GM21423 (cell line): ENCODE results near the gene INF2.
"Not testable (repeated sequence)": the region's sequence is repeated elsewhere in the genome, so short reads cannot be mapped to it uniquely, and the experiment has no call there.

ENCODE experiments used
- ATAC-seq: cut with Tn5 transposase; IDR thresholded peaks from one replicate; pipeline ENCODE4 v1.9.1; 2021; ENCODE audit warnings: mild to moderate bottlenecking, moderate library complexity; ENCODE audit not compliant: unreplicated experiment

INF2 gene

DNA sequence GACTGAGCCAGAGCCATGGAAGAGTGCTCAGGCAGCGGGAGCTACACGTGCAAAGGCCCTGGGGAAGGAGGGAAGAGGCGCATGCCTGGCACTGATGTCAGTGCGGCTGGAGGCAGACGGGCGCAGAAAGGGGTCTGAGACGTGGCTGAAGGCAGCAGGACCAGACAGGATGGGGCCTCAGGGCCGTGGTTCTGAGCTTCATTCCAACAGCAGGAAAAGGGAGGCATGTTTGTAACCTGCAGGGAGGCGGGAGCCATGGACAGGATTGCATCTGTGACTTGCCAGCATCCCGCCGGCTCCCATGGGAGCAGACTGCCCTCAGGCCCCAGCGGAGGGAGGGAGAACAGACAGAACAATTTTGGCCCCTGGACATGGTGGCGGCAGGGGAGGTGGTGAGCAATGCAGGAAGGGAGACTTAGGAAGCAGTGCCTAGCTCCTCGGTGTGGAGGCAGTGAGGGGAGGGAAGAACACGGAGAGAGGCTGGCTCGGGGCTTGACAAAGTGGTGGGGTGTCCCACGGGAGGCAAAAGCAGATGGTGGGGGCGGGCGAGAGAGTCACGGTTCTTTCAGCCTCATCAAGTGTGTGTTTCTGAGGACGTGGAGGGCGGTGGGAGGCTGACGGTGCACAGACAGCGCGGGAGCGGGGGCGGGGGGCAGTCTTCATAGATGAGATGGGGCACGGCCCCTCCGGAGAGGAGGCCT, 33.3 kb upstream of the INF2 start:
- ATAC-seq, result no peak

DNA sequence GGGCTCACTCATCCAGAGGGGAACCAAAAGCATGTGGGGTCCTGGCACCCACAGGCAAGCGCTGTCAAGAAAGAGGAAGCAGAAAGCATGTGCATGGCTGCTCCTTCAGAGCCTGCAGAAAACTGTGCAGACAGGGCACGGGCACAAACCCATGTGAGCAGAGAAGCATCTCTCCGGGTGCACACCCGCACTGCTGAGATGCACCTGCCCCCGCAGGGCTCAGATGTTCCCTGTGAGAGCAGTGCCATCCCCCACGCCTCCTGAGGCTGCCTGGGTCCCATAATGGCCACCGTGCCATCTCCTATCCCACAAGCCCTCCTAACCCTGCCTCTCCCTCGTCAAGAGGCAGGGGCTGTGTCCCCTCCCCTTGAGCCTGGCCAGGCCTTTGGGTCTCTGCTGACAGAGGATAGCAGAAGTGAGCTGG, 32.3 kb upstream of the INF2 start:
- peak; percentile 35 for ATAC-seq

DNA sequence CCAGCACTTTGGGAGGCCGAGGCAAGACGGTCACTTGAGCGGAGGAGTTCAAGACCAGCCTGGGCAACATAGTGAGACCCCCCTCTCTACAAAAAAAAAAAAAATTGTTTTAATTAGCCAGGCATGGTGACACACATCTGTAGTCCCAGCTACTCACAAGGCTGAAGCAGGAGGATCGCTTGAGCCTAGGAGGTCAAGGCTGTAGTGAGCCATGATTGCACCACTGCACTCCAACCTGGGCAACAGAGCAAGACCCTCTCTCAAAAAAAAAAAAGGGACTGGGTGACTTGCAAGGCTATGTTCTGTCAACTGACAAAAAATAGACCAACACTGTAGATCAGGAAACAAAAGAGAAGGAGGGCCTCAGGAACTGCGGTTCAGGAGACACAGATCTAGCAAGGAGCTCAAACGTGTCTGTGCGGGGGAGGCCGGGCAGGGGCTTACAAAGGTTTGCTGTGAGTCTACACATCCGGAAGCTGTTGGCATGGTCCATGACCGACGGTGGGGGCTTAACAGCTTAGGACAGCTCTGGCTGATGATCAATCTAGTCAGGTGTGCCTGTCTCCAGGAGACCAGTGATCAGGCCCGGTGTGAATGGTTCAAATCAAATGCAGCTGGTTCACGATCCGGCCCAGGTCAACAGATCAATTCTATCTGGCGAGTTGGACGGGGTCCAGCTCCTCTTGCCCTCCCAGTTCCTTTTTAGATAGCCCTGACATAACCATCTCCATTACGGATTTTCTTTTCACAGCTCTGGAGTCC, 31.7 kb upstream of the INF2 start:
- peak; percentile 40 for ATAC-seq

DNA sequence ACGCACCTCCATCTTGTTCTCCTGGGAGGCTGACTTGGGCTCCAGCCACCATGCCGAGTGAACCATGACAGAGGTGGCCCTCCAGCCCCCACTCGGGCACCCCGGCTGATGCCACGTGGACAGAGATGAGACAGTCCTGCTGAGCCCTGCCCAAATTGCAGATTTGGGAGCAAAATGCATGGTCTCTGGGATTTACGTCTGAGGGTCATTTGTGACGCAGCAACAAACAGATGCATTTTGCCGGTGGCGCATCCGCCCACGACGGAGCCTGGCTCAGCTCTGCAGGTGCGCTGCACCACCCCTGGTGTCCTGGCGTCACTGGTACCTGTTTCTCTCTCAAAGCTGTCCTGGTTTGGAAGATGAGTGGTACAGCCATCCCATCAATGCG, 31.1 kb upstream of the INF2 start:
- no peak for ATAC-seq

DNA sequence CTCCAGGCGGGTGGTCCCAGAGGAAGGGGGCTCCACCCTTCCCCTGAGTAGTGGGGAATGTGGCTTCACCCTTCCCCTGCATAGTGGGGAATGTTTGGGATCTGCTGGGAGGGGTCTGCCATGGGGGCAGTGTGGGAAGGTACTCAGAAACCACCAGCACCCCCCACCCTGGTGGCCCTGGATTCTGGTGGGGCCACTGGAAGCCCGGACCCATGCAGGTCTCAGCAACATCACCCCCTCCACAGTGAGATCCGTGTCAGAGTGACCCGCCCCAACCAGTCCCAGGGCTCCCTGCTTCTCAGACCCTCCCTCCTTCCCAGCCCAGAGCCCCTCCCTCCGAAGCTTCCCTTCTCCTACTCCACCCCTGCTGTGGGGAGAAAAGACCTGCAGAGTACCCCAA, 30.3 kb upstream of the INF2 start:
- ATAC-seq, result no peak

DNA sequence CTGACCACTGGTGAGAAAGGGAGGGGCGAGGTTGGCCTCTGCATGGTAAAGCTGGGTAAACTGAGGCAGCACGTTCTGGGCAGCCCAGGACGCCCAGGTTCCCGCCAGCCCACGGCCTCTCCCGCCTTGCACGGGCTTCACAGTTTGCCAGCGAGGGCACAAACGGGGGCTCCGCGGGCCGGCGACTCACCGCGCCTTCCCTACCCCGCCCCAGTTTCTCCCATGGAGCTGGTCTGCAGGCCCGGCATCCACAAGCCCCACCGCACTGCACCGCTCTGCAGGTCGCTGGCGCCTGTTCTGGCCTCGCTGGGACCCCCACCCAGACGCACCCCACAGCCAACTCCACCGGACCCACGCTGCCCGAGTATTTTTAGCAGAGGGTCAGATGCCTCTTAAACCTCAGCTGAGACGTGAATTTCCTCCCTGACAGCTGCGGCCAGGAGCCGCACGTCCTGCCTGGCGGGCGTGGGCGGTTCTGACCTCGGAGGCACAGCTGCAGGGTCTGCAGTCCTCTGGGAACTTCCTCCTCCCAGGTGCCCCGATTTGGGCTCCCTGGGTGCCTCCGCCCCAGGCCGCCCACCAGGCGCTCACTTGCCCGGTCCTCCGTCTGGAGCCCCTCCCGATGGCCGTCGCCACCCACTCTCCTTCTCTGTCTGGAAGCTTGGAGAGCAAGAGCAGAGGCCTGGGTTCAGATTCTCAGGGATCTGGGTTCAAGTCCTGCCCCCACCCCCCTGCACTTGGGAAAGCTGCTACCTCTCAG, 29.5 kb upstream of the INF2 start:
- ATAC-seq, result peak; percentile 44

DNA sequence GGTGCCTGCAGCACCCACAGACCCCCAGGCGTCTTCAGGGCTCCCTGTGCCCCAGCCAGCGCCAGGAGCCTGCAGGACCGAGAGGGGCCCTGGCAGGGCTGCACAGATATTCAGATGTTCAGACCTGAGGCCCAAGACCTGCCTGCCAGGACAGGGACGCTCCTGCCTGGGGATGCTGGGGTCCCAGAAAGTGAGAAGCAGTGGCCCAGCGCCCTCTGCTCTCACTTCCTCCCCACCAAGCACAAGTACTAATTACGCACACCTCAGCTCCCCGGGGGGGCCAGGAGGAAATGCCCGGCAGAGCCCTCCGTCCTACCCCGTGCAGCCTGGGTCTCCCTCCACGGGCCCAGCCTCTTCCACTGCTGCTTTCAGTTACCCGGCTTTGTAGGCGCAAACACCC, 28.8 kb upstream of the INF2 start:
- ATAC-seq, result no peak

DNA sequence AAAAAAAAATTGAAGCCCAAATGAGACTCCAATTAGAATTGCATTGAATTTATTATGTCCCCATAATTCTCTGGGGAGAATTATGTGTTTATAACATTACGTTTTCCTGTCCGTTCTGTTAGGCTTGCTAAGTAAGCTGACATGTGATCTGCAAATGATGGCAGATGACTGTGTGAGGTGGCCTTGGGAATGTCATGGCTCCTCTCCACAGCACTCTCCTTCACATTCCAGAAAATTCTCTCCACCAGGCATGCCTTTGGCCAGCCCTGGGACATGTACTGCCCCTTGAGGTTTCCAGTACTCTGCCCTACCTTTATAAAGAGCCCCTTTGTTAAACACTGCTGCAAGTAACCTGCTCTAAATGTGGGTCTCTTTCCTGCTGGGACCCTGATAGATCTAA, 28.3 kb upstream of the INF2 start:
- no peak for ATAC-seq

DNA sequence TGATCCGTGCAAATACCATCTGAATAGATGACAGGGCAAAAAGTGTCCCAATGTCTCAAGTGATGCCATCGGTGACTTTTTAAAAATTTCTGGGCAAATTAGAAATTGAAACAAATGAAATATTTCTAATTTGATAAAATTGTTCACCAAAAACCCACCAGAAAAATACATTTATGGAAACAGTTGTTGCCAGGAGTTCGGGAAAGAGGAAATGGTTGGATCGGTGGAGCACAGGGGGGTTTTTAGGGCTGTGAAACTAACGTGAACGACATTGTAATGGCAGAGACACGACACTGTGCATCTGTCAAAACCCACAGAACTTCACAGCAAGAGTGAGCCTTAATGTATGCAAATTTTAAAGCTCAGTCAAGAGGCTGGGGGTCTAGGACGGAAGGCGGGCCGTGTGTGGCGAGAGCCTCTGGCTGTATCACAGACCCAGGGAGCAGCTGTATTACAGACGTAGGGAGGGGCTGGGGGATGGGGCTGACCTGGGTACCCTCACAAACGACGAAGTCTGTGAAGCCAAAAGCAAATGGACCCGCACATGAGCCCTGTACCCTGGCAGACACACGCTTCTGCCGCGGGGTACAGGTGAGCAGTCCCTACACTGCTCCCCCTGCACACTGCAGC, 27.8 kb upstream of the INF2 start:
- ATAC-seq, result not testable (repeated sequence)

DNA sequence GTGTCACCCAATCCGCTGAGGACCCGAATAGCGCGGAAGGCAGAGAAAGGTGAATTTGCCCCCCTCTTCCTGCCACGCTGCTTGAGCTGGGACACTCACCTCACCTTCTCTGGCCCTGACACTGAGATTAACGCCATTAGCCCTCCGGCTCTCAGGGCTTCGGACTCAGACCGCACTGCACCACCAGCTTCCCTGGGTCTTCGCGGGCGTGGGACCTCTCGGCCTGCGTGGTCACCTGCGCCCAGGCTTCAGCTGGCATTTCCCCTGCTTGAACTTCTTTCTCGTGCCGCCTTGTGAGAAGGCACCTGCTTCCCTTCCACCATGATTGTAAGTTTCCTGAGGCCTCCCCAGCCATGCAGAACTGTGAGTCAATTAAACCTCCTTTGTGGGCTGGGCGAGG, 26.9 kb upstream of the INF2 start:
- ATAC-seq, result not testable (repeated sequence)

DNA sequence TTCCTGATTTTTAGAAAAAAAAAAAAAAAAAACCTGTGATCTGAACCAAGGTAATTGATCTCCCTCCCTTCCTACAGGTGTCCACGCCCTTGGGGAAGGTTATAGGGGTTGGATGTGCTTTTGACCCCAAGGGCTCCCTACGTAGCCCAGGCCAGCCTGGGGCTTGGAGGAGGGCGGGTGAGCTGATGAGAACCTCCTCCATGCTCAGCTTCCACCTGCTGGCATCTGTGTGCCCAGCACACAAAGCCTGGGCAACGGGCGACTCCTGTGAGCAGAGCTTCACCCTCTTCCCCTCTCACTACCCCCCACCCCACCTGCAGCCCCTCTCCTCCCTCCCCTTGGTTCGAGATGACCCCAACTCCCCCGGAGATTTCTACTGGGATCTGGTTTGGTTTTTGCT, 25.3 kb upstream of the INF2 start:
- no peak for ATAC-seq

DNA sequence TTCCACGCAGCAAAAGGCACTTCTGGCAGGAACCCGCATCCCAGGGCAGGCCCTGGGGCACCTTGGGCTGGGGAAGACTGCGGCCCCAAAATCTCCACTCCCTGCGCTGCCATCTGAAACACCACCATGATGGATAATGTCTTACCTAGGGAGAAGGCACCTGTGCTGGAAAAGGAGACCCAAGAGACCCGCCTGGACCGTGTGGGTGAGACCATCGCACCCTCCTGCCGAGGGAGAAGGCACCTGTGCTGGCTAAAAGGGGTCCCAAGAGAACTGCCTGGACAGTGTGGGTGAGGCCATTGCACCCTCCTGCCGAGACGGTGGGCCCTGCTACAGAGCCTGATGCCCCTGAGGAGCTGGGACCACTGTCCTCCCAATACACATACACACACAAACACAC, 24.8 kb upstream of the INF2 start:
- no peak for ATAC-seq

DNA sequence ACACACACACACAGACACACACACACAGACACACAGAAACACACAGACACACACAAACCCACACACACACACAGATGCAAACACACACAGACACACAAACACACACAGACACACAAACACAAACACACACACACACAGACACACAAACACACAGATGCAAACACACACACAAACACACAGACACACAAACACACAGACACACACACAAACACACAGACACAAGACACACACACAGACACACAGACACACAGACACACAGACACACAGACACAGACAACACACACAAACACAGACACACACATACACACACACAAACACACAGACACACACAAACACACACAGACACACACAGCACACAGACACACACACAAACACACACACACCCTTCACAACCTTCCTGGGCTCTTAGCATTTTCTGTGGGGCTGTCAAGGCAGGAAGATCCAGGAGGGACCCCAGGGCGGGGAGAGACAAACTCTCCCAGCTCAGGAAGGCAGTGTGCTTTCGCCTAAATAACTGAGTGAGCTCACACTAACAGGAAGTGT, 24.2 kb upstream of the INF2 start:
- ATAC-seq, result no peak

DNA sequence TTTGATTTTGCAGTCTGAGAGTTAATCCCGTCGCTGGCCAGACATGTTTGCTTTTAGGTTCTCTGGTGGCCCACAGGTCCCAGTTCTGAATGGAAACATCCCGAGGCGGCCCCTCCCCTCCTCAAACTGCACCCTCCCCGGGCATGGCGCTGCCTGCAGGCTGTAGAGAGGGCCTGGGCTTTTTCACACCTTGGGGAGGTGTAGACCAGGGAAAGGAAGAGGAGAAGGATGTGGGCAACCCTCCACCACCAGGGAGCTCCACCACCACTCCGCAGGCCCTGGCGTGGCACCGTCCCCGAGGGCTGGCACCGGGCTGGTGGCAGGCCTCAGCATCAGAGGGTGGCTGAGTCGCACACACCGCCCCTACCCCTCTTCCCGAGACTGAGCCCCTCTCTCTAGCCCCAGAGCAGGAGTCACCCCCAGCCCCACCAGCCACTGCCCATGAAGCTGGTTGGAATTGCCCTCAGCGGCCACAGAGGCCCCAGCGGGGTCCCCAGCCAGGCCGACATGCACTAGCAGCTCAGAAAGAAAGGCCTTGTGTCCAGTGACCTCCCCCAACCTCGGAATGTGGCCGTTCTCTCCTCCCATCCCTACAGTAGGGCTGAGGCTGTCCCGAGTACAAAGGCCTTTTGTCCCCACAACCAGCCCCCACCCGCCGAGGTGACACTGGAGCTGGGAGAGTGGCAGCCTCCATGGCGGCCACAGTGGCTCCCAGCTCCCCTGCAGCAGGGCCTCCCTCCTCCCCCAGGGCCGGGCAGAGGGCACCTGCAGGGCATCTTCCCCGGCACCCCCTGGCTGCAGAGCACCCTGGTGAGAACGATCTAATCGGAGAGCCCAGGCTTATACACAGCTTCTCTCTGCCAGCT, 23.5 kb upstream of the INF2 start:
- ATAC-seq, result no peak

DNA sequence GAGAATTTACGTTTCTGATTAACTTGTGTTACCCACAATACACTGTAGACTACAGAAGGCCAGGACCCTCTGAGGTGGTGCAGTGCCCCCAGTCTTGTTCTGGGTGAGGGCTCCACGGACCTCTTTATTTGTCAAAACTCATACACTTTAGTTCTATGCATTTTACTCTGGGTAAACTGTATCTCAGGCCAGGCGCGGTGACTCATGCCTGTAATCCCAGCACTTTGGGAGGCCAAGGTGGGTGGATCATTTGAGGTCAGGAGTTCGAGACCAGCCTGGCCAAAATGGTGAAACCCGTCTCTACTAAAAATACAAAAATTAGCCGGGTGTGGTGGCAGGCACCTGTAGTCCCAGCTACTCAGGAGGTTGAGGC, 22.9 kb upstream of the INF2 start:
- not testable (repeated sequence) for ATAC-seq

DNA sequence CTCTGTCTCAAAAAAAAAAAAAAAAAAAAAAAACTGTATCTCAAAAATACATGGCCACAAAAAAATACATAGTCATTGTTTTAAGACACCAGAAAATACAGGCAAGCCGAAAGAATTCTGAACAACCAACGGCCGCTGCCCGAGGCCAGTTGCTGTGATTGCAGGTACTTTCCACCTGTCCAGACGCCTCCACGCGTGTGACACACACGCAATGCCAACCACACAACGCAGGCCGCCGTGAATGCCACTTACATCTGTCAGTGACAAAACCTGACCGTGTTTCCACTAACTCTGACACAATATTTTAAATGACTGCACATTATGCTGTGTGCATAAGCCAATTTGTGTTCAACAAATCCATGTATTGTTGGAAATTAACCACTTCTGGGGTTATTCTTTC, 22.4 kb upstream of the INF2 start:
- no peak for ATAC-seq

DNA sequence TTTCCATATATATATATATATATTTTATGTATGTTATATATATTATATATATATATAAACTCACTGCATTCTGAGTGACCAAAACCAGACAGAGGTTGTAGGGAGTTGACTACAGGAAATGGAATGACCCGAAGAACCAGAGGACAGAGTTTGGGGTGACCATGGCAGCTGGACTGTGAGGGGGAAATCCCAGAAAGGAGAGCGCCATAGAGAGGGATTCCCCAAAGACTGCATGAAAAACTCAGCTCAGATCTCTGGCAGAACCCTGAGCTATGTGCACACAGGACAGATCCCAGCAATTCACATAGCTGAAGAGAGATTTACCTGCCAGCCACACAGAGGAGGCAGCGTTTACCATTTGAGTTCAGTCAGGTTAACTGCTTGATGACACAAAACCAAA, 19.7 kb upstream of the INF2 start:
- ATAC-seq, result no peak

DNA sequence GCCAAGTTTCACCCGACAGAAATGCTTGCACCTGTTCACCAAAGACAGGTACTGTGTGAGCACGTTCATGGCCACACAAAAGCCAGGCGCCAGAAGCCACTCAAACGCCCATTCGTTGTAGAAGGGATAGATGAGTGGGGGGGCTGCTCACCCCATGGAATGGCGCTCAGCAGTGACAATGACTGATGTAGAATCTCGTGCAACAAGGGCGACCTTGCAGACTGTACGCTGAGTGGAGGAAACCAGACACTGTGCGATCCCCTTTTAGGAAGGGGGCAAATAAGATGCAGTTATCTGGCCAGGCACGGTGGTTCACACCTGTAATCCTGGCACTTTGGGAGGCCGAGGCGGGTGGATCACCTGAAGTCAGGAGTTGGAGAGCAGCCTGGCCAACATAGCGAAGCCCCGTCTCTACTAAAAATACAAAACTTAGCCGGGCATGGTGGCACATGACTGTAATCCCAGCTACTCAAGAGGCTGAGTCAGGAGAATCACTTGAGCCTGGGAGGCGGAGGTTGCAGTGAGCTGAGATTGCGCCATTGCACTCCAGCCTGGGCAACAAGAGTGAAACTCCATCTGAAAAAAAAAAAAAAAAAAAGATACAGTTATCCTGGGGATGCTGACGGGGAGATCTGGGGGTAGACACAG, 18.0 kb upstream of the INF2 start:
- ATAC-seq, result not testable (repeated sequence)

DNA sequence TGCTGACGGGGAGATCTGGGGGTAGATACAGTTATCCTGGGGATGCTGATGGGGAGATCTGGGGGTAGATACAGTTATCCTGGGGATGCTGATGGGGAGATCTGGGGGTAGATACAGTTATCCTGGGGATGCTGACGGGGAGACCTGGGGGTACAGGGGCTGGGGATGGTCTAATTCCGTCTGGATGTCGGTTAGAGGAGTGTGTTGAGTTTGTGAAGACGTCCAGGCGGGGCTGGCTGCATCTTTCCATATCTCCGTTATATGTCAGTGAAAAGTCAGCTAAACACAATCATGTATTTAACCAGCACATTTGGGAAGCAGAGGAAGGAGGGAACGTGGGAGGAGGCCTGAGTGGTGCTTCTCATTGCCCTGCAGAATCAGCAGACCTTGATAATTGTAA, 17.3 kb upstream of the INF2 start:
- ATAC-seq, result not testable (repeated sequence)

DNA sequence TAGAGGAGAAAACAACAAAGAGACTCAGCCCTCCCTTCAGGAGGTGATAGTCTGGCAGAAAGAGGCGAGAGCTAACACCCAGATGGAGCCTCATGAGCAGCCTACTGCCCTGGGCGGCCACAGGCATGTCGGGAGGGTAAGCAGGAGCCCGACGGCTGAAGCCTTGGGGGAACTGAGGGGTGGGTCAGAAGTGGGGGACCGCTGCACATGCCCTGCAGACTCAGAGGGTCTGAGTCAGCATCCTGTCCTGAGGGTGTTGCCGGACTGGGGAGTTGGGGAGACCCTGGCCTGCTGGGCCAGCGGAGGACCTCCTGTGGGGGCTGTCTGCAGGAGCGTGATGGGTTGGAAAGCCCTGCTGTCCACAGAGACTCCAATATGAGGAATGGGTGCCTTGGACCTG, 15.9 kb upstream of the INF2 start:
- no peak for ATAC-seq
